Stimulated activated CD4-positive, alpha-beta T cell treated with anti-CD3 and anti-CD28 coated beads, Interleukin-12 subunit alpha, Interleukin-12 subunit beta, amount 100 ng/mL, for 24 hours (primary cell): ENCODE measurements around the gene EMC1.
"Not testable (repeated sequence)": the region's sequence is repeated elsewhere in the genome, so short reads cannot be mapped to it uniquely, and the experiment has no call there.

Experiments used
- DNase-seq, 2 experiments: peaks; one replicate each; pipeline ENCODE4 v3.0.0-alpha.2; 2020; ENCODE audit warnings: low read depth in 2 of 2

Gene EMC1

DNA sequence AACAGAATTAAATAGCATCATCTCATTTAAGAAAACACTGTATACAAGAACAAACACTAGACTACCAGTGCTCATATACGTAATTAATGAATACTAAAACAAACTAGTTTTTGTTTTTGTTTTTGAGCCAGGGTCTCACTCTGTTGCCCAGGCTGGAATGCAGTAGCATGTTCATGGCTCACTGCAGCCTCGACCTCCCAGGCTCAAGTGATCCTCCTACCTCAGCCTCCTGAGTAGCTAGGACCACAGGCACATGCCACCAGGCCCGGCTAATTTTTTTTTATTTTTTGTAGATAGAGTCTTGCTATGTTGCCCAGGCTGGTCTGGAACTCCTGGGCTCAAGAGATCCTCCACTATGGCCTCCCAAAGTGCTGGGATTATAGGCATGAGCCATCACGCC is 34.7 kb downstream of the EMC1 start:
- DNase-seq = not testable (repeated sequence)

DNA sequence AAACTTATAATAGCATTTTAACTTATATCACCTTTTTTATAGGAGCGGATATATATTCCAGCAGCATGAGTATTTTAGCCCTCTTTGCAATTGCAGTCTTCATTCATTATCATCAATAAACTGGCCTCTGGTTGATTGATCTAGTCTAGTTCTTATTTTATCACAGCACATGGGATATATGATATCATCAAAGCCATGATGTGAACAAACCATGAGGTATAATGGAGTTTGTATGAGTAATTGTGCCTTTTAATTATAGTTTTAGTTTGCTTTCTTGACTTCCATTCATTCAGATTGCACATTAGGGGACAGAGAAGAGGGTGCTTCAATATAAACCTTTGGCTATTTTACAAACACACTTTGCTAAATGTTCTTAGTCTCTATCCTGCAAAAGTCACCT is 37.7 kb downstream of the EMC1 start:
- DNase-seq = no peak

DNA sequence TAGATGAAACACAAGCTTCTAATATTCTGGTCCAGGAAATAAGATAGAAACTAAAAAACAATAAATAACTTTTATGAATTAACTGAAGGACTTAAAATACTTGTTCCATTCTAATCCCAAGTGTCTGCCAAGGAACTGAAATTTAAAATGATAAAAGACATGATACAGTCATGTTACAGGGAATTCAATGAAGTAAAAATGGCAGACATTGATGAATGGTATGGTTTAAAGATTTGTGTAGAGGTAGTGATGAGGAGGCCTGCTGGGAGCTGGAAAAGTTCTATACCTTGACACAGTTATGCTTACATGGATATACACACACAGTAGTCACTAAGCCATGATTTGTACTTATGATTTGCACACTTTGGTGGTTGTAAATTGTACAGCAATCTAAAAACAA is 39.2 kb downstream of the EMC1 start:
- no peak for DNase-seq

DNA sequence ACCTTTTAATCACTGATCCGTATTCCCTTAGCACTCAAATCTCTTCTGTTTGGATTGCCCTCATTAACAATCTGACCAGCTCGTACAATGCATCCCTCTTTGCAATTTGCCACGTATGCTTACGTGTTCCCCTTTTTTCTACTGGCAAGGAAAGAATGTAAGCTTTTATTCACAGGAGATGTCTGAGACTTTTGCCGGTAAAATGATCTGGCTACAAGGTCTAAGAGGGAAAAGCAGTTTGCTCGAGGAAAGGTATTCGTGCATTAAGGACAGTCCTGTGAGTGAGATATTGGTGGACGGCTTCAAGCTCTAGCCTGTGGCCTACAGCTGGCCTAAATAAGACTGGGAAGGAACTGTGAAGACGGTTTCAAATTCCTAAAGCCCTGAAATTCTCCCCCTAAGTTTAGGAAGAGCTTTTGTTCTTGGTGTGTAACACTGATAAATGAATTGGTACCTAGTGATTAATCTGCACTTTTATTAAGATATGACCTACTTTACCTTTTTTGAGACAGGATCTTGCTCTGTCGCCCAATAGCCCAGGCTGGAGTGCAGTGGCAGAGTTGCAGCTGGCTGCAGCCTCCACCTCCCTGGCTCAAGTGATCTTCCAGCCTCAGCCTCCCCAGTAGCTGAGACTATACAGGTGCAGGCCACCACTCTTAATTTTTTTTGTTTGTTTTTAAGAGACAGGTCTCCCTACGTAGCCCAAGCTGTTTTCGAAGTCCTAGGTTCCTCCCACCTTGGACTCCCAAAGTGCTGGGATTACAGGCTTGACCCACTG is 40.4 kb downstream of the EMC1 start:
- DNase-seq = no peak

DNA sequence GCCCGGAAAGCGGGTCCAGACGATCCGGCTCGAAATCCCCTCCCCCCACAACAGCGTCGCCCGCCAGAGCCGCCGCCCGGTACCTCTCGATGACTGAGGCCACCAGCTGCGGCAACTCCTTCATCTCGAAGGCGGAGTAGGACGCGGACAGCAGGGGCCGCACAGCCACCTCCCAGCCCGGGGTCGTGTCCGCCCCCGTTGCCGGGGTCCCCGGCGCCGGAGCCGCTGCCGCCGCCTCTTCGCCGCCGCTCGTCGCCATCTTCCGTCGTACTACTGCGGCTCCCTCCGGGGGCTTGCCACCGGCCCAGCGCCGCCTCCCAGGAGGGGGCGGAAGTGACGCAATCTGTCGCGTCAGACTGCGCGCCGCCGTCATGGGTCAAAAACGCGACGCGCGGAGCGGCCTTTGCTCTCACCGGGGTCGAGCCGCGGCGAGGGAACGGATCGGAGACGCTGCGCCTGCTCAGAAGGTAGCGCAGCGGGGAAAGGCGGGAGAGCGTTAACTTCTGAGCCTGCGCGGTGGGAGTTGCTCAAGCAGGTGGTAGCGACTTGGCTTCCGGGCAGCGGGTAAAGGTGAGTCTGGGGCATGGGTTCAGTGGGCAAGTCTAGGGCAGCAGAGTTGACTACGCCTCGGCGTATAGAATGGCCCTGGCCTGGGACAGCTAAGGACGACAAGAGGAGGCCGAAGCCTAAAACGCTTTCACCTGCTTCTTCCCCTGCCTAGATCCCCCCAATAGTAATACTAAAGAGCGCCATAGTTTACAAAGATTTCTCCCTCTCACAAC is 41.1 kb downstream of the EMC1 start, which contains the start of gene UBR4:
Gene UBR4 (minus strand): TSS at position 277 of the 782 bp plus-strand sequence. CDS start 18 bp downstream, at position 259.
- peak; percentile 97 for DNase-seq

DNA sequence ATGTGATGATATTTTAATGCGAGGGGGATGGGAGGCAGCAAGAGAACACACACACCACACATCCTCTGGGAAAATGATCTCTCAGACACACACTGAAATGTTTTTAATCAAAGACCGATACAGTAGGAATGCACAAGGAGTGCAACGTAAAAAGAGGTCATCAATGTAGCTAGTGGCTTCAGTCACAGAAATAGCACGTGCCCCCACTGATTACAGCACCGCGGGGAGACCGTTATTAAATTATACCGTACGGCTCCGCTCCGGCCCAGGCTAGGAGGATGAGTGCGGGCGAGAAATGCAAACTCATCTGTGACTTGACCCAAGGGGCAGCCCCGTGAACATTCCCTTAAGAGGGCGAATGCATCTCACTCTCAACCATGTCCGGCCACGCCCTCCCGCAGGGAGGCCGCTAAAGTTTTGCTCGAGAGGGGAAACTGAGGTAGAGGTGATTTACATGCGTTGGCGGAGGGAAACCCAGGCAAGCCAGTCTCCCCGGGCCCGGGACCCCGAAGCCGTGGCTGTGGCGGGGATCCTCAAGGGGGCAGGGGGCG is 41.8 kb downstream of the EMC1 start:
- DNase-seq = peak; percentile 48 to 68

DNA sequence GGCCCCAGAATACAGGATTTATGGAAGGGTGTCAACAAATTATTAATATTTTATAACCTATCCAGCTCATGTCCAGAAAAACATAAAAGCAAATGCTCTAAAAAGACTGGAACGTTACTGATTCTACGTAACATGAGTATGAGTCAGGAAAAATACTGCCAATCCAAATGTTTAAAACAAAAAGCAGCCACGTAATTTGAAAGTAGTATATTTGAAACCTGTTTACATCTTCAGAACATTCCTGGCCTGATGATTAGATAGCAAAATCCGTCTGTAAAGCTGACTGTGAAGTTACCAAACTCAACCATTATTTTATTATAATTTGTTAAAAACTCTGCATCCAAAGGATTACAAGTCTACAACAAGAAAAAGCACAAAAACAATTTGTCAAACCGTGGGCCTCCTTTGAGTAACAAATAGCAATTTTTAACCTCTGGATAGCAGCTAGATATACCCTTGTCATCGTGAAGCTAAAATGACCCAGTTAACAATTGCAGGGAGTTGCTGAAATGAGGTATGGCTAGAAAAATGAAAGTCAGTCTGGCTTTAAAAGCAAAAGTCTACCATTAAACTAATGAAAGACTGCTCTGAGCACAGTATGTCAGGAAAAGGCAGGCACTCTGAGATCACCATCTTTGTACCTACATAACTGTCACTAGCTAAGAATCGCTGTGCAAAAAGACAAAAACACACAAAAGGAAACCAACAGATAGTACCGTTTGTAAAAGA is 42.5 kb downstream of the EMC1 start:
- no peak for DNase-seq

DNA sequence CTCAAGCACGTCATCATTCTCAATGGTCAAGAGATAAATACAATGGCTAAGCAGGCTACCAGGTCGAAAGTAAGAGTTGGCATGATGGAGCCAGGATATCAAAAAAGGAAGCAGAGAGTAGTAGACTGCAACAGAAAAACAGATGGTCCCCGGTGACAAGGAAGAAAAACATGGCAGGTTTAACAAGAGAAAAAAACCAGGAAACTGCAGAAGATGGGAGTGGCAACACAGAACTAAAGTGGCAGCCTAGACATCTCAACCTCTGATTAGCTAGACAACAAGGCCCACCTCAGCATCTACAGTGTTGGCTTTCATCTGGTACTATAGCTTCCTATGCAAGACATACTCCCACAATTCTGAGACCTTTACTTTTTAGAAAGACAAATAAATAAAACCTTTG is 44.4 kb downstream of the EMC1 start:
- no peak for DNase-seq

DNA sequence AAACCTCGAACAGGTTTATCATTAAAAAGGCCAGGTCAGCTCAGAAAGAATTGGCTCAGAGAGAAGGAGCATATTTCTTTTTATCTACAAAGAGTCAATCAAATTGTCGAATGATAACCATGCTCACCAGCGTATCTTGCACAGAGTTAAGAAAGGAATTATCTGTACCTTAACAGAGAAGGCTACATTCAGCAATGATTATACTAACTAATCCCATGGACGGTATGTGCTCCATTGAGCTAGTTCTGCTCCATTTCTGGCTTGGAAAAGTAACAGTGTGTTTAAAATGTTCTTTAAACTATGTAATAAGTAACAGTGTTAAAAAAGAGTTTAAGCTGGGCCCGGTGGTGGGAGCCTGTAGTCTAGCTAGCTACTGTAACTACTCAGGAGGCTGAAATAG is 45.5 kb downstream of the EMC1 start:
- no peak for DNase-seq

DNA sequence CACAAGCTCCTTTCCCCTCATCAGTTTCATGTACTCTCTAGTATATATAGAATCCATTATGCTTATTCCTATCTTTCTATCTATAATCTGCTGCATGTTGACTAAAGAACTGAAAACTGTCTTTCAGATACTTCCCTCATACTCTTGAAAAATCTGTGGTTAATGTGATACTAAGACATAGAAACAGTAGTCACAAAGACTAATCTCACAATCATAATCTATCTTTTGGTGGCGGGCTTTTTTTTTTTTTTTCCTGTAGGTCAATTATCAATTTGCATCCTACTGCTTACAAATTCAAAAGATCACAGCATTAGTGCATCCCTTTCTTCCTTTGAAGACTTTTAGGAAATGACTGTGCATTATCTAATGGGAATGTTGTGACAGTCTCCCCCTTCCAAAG is 45.9 kb downstream of the EMC1 start:
- no peak for DNase-seq

DNA sequence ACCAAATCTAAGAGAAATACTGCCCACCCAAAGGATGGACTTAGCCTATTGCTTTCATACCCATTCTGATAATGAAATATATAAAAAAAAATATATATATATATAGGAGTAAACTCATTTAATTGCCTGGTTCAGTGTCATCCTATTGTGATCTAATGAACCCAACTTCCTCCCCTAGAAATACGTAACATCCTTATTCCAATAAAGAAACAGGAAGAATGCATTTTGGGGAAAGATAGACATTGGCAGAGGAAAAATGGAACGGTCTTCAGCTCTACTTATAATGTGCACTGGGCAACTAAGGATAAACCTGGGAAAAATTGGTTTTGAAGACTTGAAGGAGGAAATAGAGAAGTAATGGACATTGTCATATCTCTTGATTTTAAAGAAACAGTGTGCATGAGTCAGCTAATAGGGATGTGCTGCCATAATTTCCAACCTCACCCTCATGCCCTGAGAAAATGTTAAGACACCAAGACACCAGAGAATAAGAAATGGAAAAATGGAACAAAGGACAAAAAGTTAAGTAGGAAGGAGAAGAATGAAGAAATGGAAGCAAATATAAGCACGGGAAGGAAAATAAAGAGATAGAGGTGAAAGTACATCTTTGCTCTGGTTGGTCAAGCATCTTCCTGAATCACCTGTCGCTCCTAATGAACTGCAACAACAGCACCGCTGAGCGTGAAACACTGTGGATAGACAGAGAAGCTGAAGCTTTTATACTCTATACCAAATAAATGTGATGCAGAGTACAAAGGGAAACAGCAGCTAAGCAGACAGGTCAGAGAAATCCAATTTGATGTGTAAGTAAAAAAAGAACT is 46.7 kb downstream of the EMC1 start:
- DNase-seq = no peak

DNA sequence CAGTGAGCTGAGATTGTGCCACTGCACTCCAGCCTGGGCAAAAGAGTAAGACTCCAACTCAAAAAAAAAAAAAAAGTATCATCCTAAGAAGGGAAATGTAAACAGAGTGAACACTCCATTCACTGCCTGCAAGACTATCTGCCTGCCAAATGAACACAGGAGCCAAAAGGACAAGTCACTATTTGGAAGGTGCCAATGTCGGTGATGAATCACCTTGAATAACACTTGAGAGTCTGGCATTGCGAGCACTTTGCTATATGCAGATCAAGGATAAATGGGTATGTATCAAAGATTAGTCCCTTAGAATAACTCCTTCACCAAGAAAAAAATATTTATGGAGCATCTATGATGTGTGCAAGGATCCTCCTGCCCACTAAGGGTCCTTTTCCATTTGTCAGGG is 47.9 kb downstream of the EMC1 start:
- no peak for DNase-seq

DNA sequence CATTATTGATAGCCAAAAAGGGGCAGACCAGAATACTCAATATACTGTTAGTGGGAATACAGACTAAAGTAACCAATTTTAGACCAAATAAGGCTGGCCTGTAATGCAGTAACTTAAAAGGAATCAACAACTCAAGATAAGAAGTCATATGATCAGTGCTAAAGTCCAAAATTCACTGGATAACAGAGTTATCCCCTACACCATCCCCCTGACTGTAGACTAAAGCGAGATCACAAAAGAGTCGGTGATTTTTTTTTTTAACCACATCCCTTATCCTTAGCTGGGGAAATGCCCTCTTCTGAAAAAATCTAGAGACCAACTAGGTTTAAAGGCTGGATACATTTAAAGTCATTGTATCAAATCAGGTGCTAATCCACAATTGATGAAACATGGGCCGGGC is 48.9 kb downstream of the EMC1 start:
- no peak for DNase-seq

DNA sequence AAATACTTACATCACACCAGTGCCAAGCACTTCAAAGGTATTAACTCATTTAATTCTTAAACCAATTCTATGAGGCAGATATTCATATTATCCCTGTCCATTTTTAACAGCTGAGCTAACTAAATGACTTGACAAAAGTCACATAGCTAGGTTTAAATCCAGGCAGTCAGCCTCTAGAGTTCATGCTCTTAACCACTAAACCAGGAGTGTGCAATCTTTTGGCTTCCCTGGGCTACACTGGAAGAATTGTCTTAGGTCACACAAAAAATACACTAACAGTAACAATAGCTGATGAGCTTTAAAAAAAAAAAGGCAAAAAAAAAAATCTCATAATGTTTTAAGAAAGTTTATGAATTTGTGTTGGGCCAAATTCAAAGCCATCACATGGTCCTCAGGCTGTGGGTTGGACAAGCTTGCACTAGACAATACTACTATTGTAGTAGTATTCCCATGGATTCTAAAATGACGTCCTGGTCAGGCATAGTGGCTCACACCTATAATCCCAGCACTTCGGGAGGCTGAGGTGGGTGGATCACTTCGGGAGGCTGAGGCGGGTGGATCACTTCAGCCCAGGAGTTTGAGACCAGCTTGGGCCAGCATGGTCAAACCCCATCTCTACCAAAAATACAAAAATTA is 51.2 kb downstream of the EMC1 start:
- DNase-seq = no peak

DNA sequence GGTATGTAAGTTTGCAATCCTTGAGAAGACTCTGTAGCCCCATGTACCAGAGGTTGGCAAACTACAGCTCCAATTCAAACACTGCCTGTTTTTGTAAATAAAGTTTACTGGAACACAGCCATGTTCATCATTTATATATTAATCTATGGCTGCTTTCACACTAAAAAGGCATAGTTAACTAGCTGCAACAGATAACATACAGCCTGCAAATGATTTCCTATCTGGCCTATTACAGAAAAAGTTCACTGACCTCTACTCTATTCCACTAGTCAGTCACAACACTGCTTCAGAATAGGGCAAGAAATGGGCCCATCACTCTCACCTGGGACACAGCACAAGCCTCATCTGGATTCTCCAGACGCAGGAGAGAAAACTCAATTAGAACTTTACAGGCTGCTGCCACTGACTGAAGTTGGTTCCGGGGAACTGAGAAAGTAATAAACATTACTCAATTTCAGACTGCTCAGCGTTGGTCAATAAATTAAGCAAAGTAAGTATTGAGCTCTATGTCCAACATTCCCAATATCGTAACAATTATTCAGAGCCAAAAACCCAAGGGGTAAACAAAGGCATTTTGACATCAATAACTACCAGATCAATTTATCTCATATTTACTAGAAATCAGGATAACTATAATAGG is 51.9 kb downstream of the EMC1 start:
- DNase-seq = no peak

DNA sequence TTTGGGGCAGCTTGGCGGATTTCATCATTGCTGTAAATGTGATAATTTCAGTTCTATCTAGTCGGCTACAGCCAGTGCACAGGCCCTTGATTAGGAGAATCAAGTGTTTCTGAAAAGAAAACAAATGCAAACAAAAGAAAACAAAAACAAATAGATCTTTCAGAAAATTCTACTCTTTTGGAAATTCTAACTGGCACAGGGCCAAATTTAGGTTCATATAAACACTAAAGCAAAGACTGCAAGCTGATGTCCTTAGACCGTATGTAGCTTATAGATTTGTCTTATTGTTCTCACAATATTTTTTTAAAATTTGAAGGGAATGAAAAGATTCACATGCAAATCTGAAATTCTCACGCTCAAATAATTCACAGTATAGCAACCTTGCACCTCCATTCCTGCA is 52.5 kb downstream of the EMC1 start:
- DNase-seq = no peak

DNA sequence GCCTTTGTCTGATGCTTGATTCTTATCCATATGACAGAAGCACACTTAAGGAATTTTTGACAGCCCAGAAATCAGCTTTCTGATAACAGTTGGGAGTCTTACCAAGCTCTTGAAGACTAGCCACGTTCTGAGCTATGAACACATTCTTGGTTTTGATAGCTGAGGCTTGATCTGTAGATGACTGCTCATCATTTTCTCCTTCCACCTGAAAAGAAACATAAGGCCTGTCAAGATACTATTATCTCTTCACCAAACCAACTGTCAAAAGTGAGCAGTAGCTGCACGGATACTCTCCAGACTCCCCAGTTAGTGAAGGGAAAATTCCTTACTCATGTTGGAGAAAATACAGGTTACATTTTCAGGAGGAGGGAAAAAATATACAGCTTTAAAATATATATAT is 53.5 kb downstream of the EMC1 start:
- no peak for DNase-seq

DNA sequence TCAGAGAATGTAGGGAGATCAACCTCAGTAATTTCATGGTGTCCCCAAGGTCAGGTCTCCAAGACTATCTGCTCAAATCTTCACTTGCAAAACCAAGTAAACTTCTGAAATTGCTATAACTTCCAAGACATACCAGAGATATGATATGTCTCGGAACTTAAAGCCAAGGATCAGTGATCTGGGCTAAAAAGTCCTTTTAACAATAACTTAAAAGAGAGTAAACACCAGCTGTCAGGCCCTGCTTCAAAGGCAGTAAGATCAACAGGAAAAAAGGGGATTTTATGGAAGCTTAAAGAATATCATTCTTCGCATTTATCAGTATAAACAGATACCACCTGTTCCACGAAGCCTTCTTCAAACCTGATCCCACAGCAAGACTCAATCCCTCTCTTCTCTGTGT is 55.0 kb downstream of the EMC1 start:
- no peak for DNase-seq

DNA sequence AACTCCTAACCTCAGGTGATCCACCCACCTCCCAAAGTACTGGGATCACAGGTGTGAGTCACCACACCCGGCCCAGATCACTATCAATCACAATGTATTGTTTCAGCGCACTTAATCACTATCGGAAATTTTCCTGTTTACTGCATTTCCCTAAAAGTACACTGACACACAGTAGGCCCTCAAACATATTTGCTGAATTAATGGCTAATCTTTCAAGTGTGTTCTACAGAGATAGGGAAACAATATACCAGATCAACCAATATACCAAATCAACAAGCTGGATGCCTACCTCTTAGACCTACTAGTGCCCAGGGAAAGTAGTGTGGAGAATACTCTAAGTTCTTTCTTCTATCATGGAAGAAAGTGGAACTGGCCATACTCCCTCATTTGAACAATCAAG is 58.3 kb downstream of the EMC1 start:
- DNase-seq = no peak

DNA sequence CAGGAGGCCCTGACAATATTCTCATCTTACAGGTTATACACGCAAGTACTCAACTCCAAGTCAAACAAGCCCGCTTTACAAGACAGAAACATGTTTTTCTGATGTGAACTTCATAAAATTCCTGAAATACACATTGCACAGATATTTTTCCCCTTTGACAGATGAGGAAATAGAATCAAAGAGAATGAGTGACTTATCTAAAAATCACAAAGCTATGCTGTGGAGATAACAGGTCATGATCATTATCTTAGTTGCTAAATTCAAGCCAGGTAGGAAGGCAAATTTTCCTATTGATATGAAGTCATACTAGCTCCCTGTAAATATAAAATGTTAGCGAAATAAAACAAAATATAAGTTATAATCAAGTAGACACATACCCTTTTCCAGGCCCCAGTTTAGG is 59.5 kb downstream of the EMC1 start:
- no peak for DNase-seq
